ENCODE results near the gene FBXO10. TPM values are rescaled to one million over a fixed set of nuclear protein-coding genes. Genes with fewer than 3 reads are reported as not detected.

Gene FBXO10
- total and polyA plus RNA-seq, 8 donors = 8.0 to 12.0 (median 9.9) TPM

DNA sequence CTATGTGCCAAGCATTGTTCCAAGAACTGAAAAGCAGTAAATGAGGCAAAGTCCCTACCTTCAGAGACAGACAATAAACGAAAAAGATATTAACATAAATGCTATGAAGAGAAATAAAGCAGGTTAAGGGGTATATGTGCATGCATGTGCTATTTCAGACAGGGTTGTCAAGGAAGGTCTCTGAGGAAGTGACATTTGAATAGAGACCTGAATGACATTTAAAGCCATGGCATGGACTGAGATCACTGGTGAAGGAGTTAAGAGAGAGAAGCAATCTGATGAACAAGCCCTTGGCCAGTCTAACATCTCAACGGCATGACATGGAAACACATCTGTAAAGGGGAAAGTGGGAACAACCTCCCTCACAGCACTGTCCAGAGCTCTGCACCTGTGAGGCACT lies 14.5 kb downstream of the FBXO10 start:
- intact Hi-C loops (cut with DNase I) = no loop called here
- no peak for ATAC-seq
- Histone ChIP-seq H3K4me1 (no peaks in the 10 kb centered on the region), H3K27ac (no peak overlapping the region), H3K9me3 (peaks cover 0 to 11% of the 10 kb centered on the region in 2 donors), H3K4me3 (no peak overlapping the region), H3K27me3 (no peaks in the 10 kb centered on the region), H3K36me3 (peaks cover 0 to 5% of the 10 kb centered on the region in 2 donors)
- no peak for DNase-seq
- TF ChIP-seq CTCF (IDR thresholded peaks at IDR 0.05) = no peak

GRCh38 chr9:37559855-37560592 lies 16.2 kb downstream of the FBXO10 start:
- Histone ChIP-seq H3K27me3 (no peaks in the 10 kb centered on the region), H3K4me1 (no peaks in the 10 kb centered on the region), H3K4me3 (no peak overlapping the region), H3K27ac (no peak overlapping the region), H3K9me3 (peaks cover 0 to 11% of the 10 kb centered on the region in 2 donors), H3K36me3 (peaks cover 0 to 5% of the 10 kb centered on the region in 2 donors)
- ATAC-seq (no peak), DNase-seq (no peak)
- intact Hi-C loops (cut with DNase I) = no loop called here
- TF ChIP-seq CTCF (IDR thresholded peaks at IDR 0.05) = no peak

DNA sequence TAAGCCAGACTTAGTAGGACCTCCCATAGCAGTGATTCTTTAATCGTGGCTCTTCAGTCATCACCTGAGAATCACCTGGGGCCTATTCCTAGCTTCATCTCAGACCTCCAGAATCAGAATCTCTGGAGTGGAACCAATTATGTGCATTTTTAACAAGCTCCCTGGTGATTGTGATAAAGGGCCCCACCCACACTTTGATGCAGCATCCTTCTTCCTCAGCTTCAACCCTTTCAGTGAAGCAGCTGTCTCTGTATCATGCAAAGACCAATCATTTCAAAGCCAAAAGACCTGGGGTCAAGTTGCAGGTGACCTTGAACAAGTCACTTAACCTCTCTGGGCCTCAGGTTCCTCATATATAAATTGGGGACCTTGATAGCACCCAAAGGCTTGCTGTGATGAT lies 17.1 kb downstream of the FBXO10 start:
- Histone ChIP-seq H3K4me1 (no peaks in the 10 kb centered on the region), H3K27me3 (no peaks in the 10 kb centered on the region), H3K27ac (no peak overlapping the region), H3K9me3 (peaks cover 0 to 4% of the 10 kb centered on the region in 2 donors), H3K36me3 (peaks cover 0 to 3% of the 10 kb centered on the region in 2 donors), H3K4me3 (no peak overlapping the region)
- ATAC-seq (no peak), DNase-seq (no peak)
- no peak for TF ChIP-seq CTCF (IDR thresholded peaks at IDR 0.05)
- intact Hi-C loops (cut with DNase I) = no loop called here

DNA sequence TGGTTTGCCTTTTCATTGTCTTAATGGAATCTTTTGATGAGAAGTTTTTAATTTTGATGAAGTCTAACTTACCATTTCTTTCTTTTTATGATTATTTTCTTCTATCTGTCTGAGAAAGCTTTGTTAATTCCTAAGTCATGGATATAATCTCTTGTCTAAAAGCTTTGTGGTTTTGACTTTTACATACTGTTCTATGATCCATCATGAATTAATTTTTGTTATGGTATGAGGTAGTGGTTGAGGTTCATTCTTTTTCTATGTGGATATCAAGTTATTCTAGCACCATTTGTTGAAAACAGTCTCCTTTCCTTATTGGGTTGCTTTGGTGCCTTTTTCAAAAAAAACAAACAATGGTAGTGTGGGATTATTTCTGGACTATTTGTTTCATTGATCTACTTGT lies 20.4 kb downstream of the FBXO10 start:
- intact Hi-C loops (cut with DNase I) = no loop called here
- H3K9me3 ChIP-seq = no peaks in the 10 kb centered on the region

DNA sequence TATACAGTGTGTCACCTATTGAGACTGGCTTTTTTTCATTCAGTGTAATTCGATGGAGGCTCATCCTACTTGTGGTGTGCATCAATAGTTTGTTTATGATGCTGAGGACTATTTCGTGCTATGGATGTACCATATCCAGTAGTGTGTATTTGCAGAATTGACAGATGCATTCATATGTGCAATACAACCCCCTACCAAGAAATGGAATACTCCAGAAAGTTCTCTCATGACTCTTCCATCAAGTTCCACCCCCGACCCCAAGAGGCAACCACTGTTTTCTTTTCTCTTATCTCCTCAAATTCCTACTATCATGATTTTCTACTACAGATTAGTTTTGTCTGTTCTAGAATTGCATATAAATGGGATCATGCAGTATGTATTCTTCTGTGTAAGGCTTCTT lies 21.9 kb downstream of the FBXO10 start:
- Histone ChIP-seq H3K36me3 (no peaks in the 10 kb centered on the region), H3K27me3 (no peaks in the 10 kb centered on the region), H3K4me3 (no peak overlapping the region), H3K27ac (no peak overlapping the region), H3K9me3 (no peaks in the 10 kb centered on the region), H3K4me1 (no peaks in the 10 kb centered on the region)
- intact Hi-C loops (cut with DNase I) = no loop called here
- no peak for DNase-seq
- ATAC-seq = no peak
- TF ChIP-seq CTCF (IDR thresholded peaks at IDR 0.05) = no peak

More for the DNA sequence above, 20.4 kb downstream of the FBXO10 start:
- no peak for TF ChIP-seq CTCF (IDR thresholded peaks at IDR 0.05)
- ATAC-seq (no peak), DNase-seq (no peak)
- Histone ChIP-seq H3K4me3 (no peak overlapping the region), H3K4me1 (no peaks in the 10 kb centered on the region), H3K27ac (no peak overlapping the region), H3K36me3 (no peaks in the 10 kb centered on the region), H3K27me3 (no peaks in the 10 kb centered on the region)

Measured in left lung (tissue), 10 donors.